ENCODE results near the gene ERBB4. TPM values are rescaled to one million over a fixed set of nuclear protein-coding genes. Genes with fewer than 3 reads are reported as not detected.

The ERBB4 gene
- total RNA-seq, 1 donor from 2014 or later: 2.6 TPM

DNA sequence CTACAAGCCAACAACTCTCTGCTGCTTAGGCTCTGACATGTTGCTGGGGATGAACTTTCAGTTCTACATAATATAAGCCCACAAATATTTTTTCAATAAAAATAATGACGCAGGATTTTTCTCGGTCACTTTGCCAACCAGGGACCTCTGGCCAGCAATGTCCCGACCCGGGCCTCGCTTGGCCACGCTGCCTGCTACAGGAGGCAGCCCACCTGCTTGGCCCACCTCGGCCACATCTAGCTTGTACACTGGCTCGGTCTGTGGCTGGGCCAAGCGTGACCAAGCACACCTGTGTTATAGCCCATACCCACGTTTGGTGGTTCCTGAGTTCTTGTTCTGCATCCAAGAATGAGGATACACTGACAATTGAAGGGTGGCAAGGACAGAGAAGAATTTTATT is 1208.7 kb downstream of the ERBB4 start:
- DNase-seq (ENCODE audit: low read depth): no peak
- TF ChIP-seq, protein P1, sequence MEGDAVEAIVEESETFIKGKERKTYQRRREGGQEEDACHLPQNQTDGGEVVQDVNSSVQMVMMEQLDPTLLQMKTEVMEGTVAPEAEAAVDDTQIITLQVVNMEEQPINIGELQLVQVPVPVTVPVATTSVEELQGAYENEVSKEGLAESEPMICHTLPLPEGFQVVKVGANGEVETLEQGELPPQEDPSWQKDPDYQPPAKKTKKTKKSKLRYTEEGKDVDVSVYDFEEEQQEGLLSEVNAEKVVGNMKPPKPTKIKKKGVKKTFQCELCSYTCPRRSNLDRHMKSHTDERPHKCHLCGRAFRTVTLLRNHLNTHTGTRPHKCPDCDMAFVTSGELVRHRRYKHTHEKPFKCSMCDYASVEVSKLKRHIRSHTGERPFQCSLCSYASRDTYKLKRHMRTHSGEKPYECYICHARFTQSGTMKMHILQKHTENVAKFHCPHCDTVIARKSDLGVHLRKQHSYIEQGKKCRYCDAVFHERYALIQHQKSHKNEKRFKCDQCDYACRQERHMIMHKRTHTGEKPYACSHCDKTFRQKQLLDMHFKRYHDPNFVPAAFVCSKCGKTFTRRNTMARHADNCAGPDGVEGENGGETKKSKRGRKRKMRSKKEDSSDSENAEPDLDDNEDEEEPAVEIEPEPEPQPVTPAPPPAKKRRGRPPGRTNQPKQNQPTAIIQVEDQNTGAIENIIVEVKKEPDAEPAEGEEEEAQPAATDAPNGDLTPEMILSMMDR (IDR thresholded peaks at IDR 0.05; ENCODE audit: insufficient read depth, low read length, poor library complexity, severe bottlenecking): no peak
- H3K36me3 ChIP-seq (ENCODE audit: control insufficient read depth, insufficient read depth, low read length): no peaks in the 10 kb centered on the region
- H3K27me3 ChIP-seq (ENCODE audit: control insufficient read depth, insufficient read depth, low read length): no peaks in the 10 kb centered on the region
- H3K4me3 ChIP-seq (ENCODE audit: low read depth, low read length): no peak overlapping the region

DNA sequence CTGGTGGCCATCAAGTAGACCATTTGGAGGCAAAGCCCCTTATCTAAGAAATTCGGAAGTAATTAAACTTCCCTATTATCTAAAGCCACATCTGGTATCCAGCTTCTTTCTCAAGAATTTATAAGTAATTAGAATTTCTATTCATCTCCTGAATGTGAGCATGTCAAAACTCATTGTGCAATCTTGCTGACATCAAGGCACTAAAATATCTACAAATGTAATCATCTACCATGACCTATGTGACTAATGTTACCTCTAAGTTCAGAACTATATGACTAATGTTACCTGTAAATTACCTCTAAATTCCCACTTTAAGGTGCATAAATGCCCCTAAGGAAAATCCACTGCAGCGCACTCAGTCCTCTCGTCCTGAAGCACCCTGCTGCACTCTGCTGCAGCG is 1209.2 kb downstream of the ERBB4 start:
- H3K36me3 ChIP-seq (ENCODE audit: control insufficient read depth, insufficient read depth, low read length): no peaks in the 10 kb centered on the region
- H3K27me3 ChIP-seq (ENCODE audit: control insufficient read depth, insufficient read depth, low read length): no peaks in the 10 kb centered on the region
- H3K4me3 ChIP-seq (ENCODE audit: low read depth, low read length): no peak overlapping the region
- TF ChIP-seq, protein P1 (IDR thresholded peaks at IDR 0.05; ENCODE audit: insufficient read depth, low read length, poor library complexity, severe bottlenecking): no peak
- peak; percentile 28 for DNase-seq (ENCODE audit: low read depth)

DNA sequence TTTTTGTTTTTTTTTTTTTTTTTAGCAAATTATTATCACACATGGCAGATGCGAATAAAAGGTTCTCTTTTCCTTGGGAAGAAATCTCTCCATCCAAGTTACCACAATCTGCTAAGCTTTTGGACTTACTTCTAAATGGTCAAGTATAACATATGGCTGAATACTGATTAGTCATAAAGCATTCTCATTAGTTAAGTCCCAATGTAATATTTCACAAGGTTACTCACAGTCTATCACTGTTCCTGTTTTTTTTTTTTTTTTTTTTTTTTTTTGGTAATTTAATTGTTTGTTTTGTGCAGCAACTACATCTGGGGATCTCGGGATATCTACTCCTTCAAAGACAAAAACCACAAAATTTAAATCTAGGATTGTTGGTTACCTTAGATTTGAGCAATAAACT is 1210.5 kb downstream of the ERBB4 start:
- TF ChIP-seq, protein P1 (IDR thresholded peaks at IDR 0.05; ENCODE audit: insufficient read depth, low read length, poor library complexity, severe bottlenecking): no peak
- no peak overlapping the region for H3K4me3 ChIP-seq (ENCODE audit: low read depth, low read length)

More for the DNA sequence above, 1210.5 kb downstream of the ERBB4 start:
- no peaks in the 10 kb centered on the region for H3K27me3 ChIP-seq (ENCODE audit: control insufficient read depth, insufficient read depth, low read length)
- no peak for DNase-seq (ENCODE audit: low read depth)
- H3K36me3 ChIP-seq (ENCODE audit: control insufficient read depth, insufficient read depth, low read length): no peaks in the 10 kb centered on the region

All from kidney epithelial cell (primary cell).